Endothelial cell of umbilical vein (primary cell): ENCODE results near the gene SESN2. TPM values are rescaled to one million over a fixed set of nuclear protein-coding genes. Genes with fewer than 3 reads are reported as not detected.

Experiments used
- BruUV-seq: library from RNA; stranded (reverse); fragments of 400-500 nt; replicated peaks from 2 replicates; lab custom pipeline; 2021; lab: Mats Ljungman, UMichigan
- CTCF ChIA-PET: fragments of 300-600, 350-600 bp; sonication (Branson Sonifier 250); formaldehyde crosslinking; loops from one replicate; lab custom pipeline; 2021; ENCODE audit warnings: antibody characterized with exemption, inconsistent platforms; lab: Charles Lee
- POLR2A ChIA-PET: fragments of 300-600, 350-600 bp; sonication (Branson Sonifier 250); formaldehyde crosslinking; loops from one replicate; lab custom pipeline; 2021; ENCODE audit warnings: antibody characterized with exemption, inconsistent platforms; lab: Charles Lee
- DNase-seq: peaks from one replicate; pipeline ENCODE4 v3.0.0-alpha.2; 2011; ENCODE audit warnings: low read depth, low spot score
- FAIRE-seq: peaks from 2 replicates; lab custom pipeline; 2011; peaks lifted over from hg19 to GRCh38; lab: Jason Lieb, UNC
- H2AFZ ChIP-seq: 2 replicates; pipeline ENCODE4 v1.6.0; 2012; ENCODE audit warnings: low read depth, low read length, control low read depth, inconsistent platforms
- H3K27ac ChIP-seq: 2 replicates; pipeline ENCODE4 v1.5.1; 2011; ENCODE audit warnings: low read depth, mild to moderate bottlenecking, control low read depth, low read length, moderate library complexity; ENCODE audit not compliant: insufficient read depth
- H3K27me3 ChIP-seq, 2 experiments: 2 replicates each; pipeline versions ENCODE4 v1.6.0 to v1.6.1; 2011; ENCODE audit warnings: low read length in 2 of 2, mixed read lengths in 1 of 2; ENCODE audit not compliant: control insufficient read depth in 2 of 2, insufficient read depth in 2 of 2
- H3K36me3 ChIP-seq, 2 experiments: 2 replicates in 1 of 2; 3 replicates in 1 of 2; pipeline ENCODE4 v1.5.1; 2011; ENCODE audit warnings: low read length in 2 of 2, mild to moderate bottlenecking in 1 of 2, moderate library complexity in 1 of 2; ENCODE audit not compliant: control insufficient read depth in 2 of 2, insufficient read depth in 2 of 2; ENCODE audit errors: extremely low read depth in 1 of 2
- H3K4me1 ChIP-seq: 3 replicates; pipeline ENCODE4 v1.5.1; 2011; ENCODE audit warnings: mild to moderate bottlenecking, low read length; ENCODE audit not compliant: control insufficient read depth, insufficient read depth; ENCODE audit errors: extremely low read depth
- H3K4me2 ChIP-seq: 2 replicates; pipeline ENCODE4 v1.6.1; 2011; ENCODE audit warnings: low read length, control low read depth, mixed read lengths; ENCODE audit not compliant: insufficient read depth
- H3K4me3 ChIP-seq, 3 experiments: fragments of 200-600 bp in 1 of 3; sonication (generic), shearing (Covaris generic) in 1 of 3; replicated peaks in 1 of 3; 2 replicates each; pipeline ENCODE4 v1.5.1; 2011 to 2016; ENCODE audit warnings: control low read depth in 3 of 3, low read length in 3 of 3, mild to moderate bottlenecking in 2 of 3, inconsistent platforms in 1 of 3, low read depth in 1 of 3, moderate library complexity in 1 of 3; ENCODE audit not compliant: insufficient read depth in 1 of 3
- H3K79me2 ChIP-seq: 2 replicates; pipeline ENCODE4 v1.6.0; 2012; ENCODE audit warnings: low read length, inconsistent platforms; ENCODE audit not compliant: control insufficient read depth, insufficient read depth
- H3K9ac ChIP-seq: replicated peaks from 2 replicates; pipeline ENCODE3; 2011; ENCODE audit warnings: low read length, control low read depth; ENCODE audit not compliant: insufficient read depth; ENCODE audit errors: extremely low read depth
- H3K9me1 ChIP-seq: replicated peaks from 3 replicates; pipeline ENCODE4 v1.6.0; 2011; ENCODE audit warnings: mild to moderate bottlenecking, low read length; ENCODE audit not compliant: control insufficient read depth, insufficient read depth; ENCODE audit errors: extremely low read depth
- H3K9me3 ChIP-seq: replicated peaks from 2 replicates; pipeline ENCODE4 v1.5.1; 2012; ENCODE audit warnings: low read length, inconsistent platforms; ENCODE audit not compliant: control insufficient read depth, insufficient read depth
- H4K20me1 ChIP-seq: replicated peaks from 2 replicates; pipeline ENCODE3; 2011; ENCODE audit warnings: mild to moderate bottlenecking, low read length; ENCODE audit not compliant: control insufficient read depth, insufficient read depth; ENCODE audit errors: extremely low read depth
- EZH2 ChIP-seq: IDR thresholded peaks from 2 replicates; pipeline ENCODE4 v1.6.1; 2012; ENCODE audit warnings: borderline replicate concordance, low read depth, mild to moderate bottlenecking, moderate library complexity, low read length, inconsistent platforms; ENCODE audit not compliant: severe bottlenecking
- FOS ChIP-seq: IDR thresholded peaks from 2 replicates; pipeline ENCODE4 v1.6.1; 2011; ENCODE audit warnings: mild to moderate bottlenecking, low read length, moderate library complexity, borderline replicate concordance; ENCODE audit not compliant: insufficient read depth
- GATA2 ChIP-seq: IDR thresholded peaks from 2 replicates; pipeline ENCODE4 v1.7.0; 2011; ENCODE audit warnings: low read depth, mild to moderate bottlenecking, moderate library complexity, mixed read lengths, low read length; ENCODE audit not compliant: insufficient read length, insufficient read depth
- JUN ChIP-seq: IDR thresholded peaks from 2 replicates; pipeline ENCODE4 v1.6.1; 2011; ENCODE audit warnings: borderline replicate concordance, low read depth; ENCODE audit not compliant: insufficient read length, insufficient read depth
- MYC ChIP-seq: IDR thresholded peaks from one replicate; pipeline ENCODE4 v1.6.1; 2011; ENCODE audit warnings: mild to moderate bottlenecking, low read depth, low read length
- POLR2A ChIP-seq: IDR thresholded peaks from 2 replicates; pipeline ENCODE4 v1.6.1; 2012; ENCODE audit warnings: low read depth, mild to moderate bottlenecking, control low read depth, low read length
- POLR2AphosphoS5 ChIP-seq: IDR thresholded peaks from 2 replicates; pipeline ENCODE4 v1.6.1; 2012; ENCODE audit warnings: low read depth, mild to moderate bottlenecking, control low read depth, low read length, moderate library complexity; ENCODE audit not compliant: insufficient read depth
- dilution Hi-C: fragments of 300-500 bp; cut with MboI; formaldehyde crosslinking; loops from one replicate; pipeline ENCODE4 v1.15.0; 2019; ENCODE audit warnings: low sequenced_read_pairs; ENCODE audit not compliant: extremely low pct_ligation_motif_present
- intact Hi-C: fragments of 100-400 bp; cut with micrococcal nuclease; formaldehyde crosslinking; loops from one replicate; pipeline ENCODE4 v1.10.0; 2022
- polyA plus RNA-seq, 4 experiments: library from polyadenylated mRNA; depleted of rRNA in 3 of 4; stranded (reverse) in 3 of 4; unstranded in 1 of 4; fragments of >200 nt; gene quantifications; 2 replicates each; pipeline versions ENCODE4 v1.2.1 to v1.2.3, GENCODE V29; 2011 to 2012; ENCODE audit warnings: missing spikeins in 1 of 4
- total RNA-seq: library from RNA; stranded (reverse); gene quantifications from 2 replicates; pipeline ENCODE4 v1.2.3, GENCODE V29; 2021
- TF ChIP-seq, protein P1 (sequence below): IDR thresholded peaks from 2 replicates; pipeline ENCODE4 v1.6.1; 2011; ENCODE audit not compliant: insufficient read depth, insufficient read length
- TF ChIP-seq, protein P2 (sequence below), 2 donors: IDR thresholded peaks; 1 replicate in 1 of 2; 2 replicates in 1 of 2; pipeline ENCODE4 v1.5.1; 2011; ENCODE audit warnings: low read length in 2 of 2, mild to moderate bottlenecking in 2 of 2, moderate library complexity in 2 of 2, control low read depth in 1 of 2, inconsistent platforms in 1 of 2, low read depth in 1 of 2; ENCODE audit not compliant: insufficient read depth in 1 of 2; ENCODE audit errors: extremely low read depth in 1 of 2

Gene SESN2
- total and polyA plus RNA-seq, 2 donors (not counting 3 experiments of a cell fraction or from before 2014, with no cell fraction given): 11.6 to 13.2 TPM

DNA sequence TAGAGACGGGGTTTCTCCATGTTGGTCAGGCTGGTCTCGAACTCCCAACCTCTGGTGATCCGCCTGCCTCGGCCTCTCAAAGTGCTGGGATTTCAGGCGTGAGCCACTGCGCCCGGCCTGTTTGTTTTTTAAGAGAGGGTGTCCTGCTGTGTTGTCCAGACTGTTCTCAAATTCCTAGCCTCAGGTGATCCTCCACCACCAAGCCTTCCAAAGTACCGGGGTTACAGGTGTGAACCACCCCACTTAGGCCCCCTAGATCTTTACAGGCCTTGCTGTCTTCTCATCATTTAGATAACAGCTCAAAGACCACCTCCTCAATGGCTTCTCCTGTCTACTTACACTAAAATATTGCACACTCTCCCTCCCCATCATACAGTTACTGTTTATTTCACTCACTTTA, 6.3 kb downstream of the SESN2 start:
- peaks cover 70% of the 10 kb centered on the region for H3K79me2 ChIP-seq
- intact Hi-C loops: no loop called here

More for the DNA sequence above, 6.3 kb downstream of the SESN2 start:
- H3K36me3 ChIP-seq: no peaks in the 10 kb centered on the region
- H4K20me1 ChIP-seq: peaks cover 12% of the 10 kb centered on the region
- no peaks in the 10 kb centered on the region for H3K27me3 ChIP-seq
- POLR2A ChIA-PET: interaction anchor here (0.6 kb wide), 1 partner anchor 27 kb away, joined by 5 read pairs; no protein-coding TSS in a partner anchor
- H3K9ac ChIP-seq: no peak overlapping the region
- no peak overlapping the region for H3K27ac ChIP-seq
- dilution Hi-C loops: loop anchor here (25.0 kb wide), 1 partner anchor 347 kb away; no protein-coding TSS in a partner anchor
- peaks cover 7% of the 10 kb centered on the region for H3K4me1 ChIP-seq
- CTCF ChIA-PET: interaction anchor here (0.9 to 2.1 kb wide), 2 partner anchors 17 to 37 kb away, joined by 5 to 14 read pairs; no protein-coding TSS in a partner anchor
- TF ChIP-seq, protein P1, sequence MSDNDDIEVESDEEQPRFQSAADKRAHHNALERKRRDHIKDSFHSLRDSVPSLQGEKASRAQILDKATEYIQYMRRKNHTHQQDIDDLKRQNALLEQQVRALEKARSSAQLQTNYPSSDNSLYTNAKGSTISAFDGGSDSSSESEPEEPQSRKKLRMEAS: no peak
- TF ChIP-seq POLR2AphosphoS5: no peak
- no peak for TF ChIP-seq FOS
- TF ChIP-seq EZH2: no peak
- TF ChIP-seq, protein P2, sequence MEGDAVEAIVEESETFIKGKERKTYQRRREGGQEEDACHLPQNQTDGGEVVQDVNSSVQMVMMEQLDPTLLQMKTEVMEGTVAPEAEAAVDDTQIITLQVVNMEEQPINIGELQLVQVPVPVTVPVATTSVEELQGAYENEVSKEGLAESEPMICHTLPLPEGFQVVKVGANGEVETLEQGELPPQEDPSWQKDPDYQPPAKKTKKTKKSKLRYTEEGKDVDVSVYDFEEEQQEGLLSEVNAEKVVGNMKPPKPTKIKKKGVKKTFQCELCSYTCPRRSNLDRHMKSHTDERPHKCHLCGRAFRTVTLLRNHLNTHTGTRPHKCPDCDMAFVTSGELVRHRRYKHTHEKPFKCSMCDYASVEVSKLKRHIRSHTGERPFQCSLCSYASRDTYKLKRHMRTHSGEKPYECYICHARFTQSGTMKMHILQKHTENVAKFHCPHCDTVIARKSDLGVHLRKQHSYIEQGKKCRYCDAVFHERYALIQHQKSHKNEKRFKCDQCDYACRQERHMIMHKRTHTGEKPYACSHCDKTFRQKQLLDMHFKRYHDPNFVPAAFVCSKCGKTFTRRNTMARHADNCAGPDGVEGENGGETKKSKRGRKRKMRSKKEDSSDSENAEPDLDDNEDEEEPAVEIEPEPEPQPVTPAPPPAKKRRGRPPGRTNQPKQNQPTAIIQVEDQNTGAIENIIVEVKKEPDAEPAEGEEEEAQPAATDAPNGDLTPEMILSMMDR (IDR thresholded peaks at IDR 0.05; ENCODE audit: extremely low read depth in 1 of 2, insufficient read depth in 1 of 2, low read depth in 1 of 2, low read length in 2 of 2): no peak
- no peak for TF ChIP-seq GATA2
- no peak for TF ChIP-seq MYC
- no peak for TF ChIP-seq POLR2A
- TF ChIP-seq JUN: no peak
- no peak overlapping the region for H3K4me2 ChIP-seq
- FAIRE-seq (no peak), DNase-seq (no peak)
- H3K9me1 ChIP-seq: no peaks in the 10 kb centered on the region
- H3K4me3 ChIP-seq: no peak overlapping the region
- no peaks in the 10 kb centered on the region for H3K9me3 ChIP-seq
- no TSS peak for BruUV-seq
- no peak overlapping the region for H2AFZ ChIP-seq
